Measurements from ENCODE around the gene GPR35.

DNA sequence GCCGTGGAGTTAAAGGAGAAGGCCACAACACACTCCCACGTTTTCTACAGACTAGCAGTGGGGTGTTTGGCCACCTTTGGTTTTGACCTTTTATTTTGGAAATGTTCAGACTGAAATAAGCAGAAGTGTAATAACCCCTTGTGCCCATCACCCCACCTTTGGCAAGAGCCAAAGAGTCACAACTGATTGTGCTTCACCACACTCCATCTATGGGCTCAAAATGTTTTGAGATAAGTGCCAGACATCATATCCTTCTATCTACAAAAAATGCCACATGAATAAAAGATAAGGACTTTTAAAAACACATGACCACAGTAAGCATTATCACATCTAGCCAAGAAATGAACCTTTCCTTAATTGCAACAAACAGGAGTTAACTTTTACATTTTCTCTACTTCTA lies 9.9 kb upstream of the GPR35 start:
- TF ChIP-seq, protein P1, sequence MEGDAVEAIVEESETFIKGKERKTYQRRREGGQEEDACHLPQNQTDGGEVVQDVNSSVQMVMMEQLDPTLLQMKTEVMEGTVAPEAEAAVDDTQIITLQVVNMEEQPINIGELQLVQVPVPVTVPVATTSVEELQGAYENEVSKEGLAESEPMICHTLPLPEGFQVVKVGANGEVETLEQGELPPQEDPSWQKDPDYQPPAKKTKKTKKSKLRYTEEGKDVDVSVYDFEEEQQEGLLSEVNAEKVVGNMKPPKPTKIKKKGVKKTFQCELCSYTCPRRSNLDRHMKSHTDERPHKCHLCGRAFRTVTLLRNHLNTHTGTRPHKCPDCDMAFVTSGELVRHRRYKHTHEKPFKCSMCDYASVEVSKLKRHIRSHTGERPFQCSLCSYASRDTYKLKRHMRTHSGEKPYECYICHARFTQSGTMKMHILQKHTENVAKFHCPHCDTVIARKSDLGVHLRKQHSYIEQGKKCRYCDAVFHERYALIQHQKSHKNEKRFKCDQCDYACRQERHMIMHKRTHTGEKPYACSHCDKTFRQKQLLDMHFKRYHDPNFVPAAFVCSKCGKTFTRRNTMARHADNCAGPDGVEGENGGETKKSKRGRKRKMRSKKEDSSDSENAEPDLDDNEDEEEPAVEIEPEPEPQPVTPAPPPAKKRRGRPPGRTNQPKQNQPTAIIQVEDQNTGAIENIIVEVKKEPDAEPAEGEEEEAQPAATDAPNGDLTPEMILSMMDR (conservative IDR thresholded peaks at IDR 0.05; ENCODE audit: low read depth, low read length) = no peak
- no peak for TF ChIP-seq EZH2 (IDR thresholded peaks at IDR 0.05; ENCODE audit: low read length, unreplicated experiment)

All from PC-3 (cell line).